ENCODE measurements around the gene LRFN4.
"Not testable (repeated sequence)": the region's sequence is repeated elsewhere in the genome, so short reads cannot be mapped to it uniquely, and the experiment has no call there.

LRFN4 gene

GRCh38 chr11:66856496-66857233 lies at the start of gene LRFN4:
LRFN4 (plus strand) TSS chr11:66857064; CDS start chr11:66857745, 681 bp downstream.
- DNase-seq: peak; percentile 9

DNA sequence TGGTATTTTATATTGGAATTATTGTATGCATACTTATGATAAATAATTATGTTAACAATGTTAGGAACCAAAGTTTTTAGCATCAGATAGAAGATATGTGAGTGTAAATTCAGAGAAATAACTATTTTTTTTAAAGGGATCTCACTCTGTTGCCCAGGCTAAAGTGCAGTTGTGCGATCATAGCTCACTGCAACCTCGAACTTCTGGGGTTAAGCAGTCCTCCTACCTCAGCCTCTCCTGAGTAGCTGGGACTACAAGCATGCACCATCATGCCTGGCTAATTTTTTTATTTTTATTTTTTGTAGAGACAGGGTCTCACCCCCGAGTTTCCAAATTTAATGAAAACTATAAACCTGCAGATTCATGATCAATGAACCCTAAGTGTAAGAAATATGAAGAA lies 47.3 kb upstream of the LRFN4 start:
- no peak for DNase-seq

GRCh38 chr11:66810576-66811185 lies 46.2 kb upstream of the LRFN4 start:
- no peak for DNase-seq

- no peak for DNase-seq
These were observed 42.2 kb upstream of the LRFN4 start for GRCh38 chr11:66814678-66815077.

DNA sequence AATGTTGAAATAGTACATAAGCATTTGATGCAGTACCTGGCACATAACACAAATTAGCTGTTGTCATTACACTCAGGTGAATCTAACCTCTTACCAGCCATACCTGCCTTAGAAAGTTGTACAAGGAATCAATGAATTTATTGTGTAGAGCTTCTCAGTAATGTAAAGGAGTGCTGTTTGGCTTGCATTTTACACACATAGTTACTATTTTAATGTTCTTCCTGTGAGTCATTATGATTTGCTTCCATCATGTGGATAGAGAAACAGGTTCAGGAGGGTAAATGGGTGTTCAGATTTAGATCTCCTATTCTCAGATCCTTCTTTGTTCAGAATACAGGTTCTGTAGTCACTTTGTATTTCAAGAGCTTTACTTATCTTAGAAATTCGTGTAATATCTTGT lies 41.2 kb upstream of the LRFN4 start:
- DNase-seq: no peak

DNA sequence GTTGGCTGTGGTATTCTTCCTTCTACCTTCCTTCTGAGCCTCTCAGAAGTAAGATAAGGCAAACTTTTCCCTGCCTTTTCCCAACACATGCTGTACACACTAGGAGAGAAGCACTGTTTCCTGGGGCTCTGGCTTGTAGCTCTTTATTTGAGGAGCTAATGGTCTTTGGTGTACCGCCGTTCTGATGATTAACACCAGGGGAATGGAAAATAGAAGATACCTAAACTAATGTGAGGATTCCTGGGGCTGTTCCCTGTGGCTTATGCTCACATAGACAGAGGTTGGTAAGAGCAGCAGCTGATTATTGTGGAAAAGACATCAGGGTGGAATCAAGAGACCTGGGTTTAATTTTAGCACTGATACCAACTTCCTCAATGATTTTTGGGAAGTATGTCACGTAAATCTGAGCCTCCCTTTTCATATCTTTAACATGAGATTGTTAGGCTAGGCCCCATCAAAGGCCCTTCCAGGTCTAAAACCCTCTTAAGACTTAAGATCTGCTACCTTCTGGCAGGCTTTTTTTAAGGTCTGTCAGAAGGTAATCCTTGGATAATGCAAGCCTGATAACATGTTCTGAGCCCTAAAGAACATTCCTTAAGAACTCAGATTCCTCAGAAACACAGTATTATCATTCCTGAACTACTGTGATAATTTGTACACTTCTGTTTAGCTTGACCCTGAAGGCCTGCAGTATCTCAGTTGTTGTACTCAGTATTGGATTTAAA lies 38.5 kb upstream of the LRFN4 start:
- DNase-seq: no peak

DNA sequence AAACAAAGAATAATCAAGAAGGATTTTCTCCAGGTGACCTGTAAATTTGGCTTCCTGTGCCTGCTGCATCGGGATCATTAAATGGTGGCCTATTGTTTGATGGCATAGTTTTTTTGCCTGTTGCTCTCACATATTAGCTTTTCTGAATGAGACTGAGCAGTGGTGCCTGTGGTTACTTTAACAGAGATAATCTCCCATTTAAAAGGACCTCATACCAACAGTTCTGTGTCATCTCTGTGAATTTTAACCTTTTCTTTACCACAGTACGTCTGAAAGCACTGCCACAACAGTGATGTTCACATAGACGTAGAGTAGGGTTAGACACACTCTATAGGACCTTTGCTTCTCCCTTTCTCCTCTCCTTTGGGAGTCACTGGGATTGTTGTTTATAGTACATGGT lies 36.5 kb upstream of the LRFN4 start:
- no peak for DNase-seq

- DNase-seq: no peak
These were observed 36.0 kb upstream of the LRFN4 start for GRCh38 chr11:66820901-66821300.

DNA sequence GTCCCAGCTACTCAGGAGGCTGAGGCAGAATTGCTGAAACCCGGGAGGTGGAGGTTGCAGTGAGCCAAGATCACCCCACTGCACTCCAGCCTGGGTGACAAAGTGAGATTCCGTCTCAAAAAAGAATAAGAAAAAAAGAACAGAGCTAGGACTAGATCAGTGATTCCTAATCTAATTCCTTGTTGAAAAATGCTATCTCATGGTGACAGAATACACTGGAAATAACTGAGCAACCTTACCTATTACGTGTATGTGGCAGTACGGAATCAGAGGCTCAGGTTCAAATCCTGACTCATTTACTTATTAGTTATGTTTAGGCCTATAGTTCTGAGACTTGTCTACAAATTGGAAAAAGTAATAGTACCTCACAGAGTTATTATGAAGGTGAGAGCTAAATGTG lies 33.2 kb upstream of the LRFN4 start:
- no peak for DNase-seq

DNA sequence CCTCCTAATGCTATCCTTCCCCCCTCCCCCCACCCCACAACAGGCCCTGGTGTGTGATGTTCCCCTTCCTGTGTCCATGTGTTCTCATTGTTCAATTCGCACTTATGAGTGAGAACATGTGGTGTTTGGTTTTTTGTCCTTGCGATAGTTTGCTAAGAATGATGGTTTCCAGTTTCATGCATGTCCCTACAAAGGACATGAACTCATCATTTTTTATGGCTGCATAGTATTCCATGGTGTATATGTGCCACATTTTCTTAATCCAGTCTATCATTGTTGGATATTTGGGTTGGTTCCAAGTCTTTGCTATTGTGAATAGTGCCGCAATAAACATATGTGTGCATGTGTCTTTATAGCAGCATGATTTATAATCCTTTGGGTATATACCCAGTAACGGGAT lies 32.3 kb upstream of the LRFN4 start:
- DNase-seq: not testable (repeated sequence)

GRCh38 chr11:66834539-66834845 lies 22.4 kb upstream of the LRFN4 start:
- DNase-seq: no peak

DNA sequence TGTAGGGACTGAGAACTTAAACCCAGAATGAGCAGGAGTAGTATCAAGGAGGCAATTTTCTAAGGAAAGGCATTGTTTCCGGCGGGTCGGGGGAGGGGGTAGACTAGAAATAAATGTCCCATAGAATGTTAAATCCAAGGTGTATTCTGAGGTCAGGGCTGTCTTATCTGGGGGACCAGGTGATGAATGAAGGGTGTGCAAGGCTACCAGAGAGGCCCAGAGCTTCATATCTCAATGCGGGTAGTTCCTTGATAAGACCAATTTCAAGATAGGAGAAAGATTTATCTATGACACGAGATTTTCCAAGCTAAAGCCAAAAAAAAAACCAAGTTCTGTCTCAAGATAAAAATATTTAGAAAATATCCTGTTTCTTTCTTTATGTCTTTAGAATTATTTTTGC lies 21.9 kb upstream of the LRFN4 start:
- DNase-seq: no peak

DNA sequence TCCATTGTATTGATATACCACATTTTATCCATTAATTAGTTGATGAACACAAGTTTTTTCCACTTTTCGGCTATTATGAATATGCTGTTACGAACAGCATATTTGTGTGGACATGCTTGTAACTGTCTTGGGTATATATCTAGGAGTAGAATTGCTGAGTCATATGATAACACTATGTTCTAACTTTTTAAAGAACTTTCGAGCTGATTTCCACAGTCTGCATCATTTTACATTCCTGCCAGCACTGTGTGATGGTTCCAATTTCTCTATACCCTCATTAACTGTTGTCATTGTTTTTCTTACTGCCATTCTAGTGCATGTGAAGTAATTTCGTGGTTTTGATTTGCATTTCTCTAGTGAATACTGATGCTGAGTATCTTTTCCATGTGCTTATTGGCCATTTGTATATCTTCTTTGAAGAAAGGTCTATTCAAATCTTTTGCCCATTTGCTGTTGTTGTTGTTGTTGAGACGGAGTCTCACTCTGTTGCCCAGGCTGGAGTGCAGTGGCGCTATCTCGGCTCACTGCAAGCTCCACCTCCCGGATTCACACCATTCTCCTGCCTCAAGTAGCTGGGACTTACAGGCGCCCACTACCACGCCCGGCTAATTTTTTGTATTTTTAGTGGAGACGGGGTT lies 21.0 kb upstream of the LRFN4 start:
- no peak for DNase-seq

- no peak for DNase-seq
These were observed 16.4 kb upstream of the LRFN4 start for GRCh38 chr11:66840317-66841091.

- no peak for DNase-seq
These were observed 15.0 kb upstream of the LRFN4 start for GRCh38 chr11:66841861-66842260.

GRCh38 chr11:66842501-66842895 lies 14.4 kb upstream of the LRFN4 start:
- no peak for DNase-seq

DNA sequence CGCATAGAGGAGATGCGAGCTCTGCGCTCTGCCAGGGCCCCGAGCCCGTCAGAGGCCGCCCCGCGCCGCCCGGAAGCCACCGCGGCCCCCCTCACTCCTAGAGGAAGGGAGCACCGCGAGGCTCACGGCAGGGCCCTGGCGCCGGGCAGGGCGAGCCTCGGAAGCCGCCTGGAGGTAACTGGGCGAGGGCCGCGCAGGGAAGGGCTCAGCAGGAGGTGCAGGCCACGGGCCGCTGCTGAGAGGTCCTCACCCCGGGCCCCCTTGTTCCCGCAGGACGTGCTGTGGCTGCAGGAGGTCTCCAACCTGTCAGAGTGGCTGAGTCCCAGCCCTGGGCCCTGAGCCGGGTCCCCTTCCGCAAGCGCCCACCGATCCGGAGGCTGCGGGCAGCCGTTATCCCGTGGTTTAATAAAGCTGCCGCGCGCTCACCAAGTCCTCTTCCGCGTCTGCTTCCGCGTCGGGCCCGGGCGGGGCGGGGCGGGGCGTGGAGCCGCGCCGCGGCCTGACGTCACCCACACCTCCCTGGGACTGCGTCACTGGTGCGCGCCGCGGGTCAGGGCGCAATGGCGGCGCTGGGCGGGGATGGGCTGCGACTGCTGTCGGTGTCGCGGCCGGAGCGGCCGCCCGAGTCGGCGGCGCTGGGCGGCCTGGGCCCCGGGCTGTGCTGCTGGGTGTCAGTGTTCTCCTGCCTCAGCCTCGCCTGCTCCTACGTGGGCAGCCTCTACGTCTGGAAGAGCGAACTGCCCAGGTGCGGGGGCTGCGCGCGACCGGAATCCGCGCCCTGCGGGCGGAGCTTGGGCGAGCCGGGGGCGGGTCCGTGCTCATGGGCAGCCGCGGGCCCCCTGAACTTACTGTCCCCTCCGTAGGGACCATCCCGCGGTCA lies 13.7 kb upstream of the LRFN4 start, which contains the start of gene RCE1:
Gene RCE1, plus strand, starts transcription at position 546 of the 880 bp plus-strand sequence. Its CDS starts 15 bp downstream, at position 561.
- peak; percentile 80 for DNase-seq

DNA sequence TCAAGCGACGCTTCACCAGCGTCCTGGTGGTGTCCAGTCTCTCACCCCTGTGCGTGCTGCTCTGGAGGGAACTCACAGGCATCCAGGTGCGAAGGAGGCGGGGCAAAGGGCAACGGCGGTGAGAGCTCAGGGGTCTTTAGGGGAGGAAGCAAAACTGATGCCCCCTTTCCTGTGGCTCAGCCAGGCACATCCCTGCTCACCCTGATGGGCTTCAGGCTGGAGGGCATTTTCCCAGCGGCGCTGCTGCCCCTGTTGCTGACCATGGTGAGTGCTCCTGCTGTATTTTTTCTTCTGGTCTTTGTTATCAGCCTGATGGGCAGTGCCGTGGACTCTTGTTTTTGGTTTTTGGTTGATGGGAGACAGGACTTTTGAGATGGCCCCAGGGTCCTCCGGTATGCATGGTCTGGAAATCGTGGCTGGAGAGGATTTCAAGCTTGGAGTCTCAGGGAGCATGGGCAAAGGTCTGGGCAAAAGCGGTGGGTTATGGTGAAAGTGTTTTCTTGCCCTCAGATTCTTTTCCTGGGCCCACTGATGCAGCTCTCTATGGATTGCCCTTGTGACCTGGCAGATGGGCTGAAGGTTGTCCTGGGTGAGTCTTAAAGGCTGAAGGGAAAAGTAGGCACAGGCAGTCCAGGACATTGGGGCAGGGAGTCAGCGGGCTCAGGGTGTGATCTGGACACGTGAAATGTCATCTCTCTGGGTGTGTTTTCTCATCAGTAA lies 12.9 kb upstream of the LRFN4 start:
- no peak for DNase-seq

DNA sequence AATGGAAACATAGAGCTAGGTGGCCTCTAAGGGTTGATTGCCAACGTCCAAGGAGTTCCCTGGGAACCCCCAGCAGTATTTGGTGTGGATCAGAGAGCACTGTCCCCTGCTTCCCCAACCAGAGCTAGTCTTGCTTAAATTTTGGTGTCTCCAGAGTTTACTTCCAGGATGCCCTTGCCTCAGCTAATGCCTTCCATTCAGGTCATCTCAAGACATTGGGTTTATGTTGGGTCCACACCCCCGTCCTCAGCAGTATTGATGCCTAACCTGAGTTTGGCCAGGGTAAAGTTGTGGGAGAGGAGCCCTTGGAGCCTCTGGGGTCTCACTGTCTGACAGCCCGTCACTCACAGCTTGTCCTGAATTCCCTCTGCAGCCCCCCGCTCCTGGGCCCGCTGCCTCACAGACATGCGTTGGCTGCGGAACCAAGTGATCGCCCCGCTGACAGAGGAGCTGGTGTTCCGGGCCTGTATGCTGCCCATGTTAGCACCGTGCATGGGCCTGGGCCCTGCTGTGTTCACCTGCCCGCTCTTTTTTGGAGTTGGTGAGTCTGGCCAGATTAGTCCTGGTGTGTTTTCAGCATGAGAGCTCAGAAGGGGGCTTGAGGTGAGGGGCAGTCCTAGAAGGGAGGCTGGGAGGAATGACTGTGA lies 12.2 kb upstream of the LRFN4 start:
- no peak for DNase-seq

- DNase-seq: no peak
These were observed 11.6 kb upstream of the LRFN4 start for GRCh38 chr11:66845143-66845875.
